Ovary (tissue), 3 donors: ENCODE data around the gene CHD5.

Experiments used
- CTCF ChIP-seq, 3 donors: fragments of 450-650 bp in 2 of 3; fragments of 200-600 bp in 1 of 3; IDR thresholded peaks; one replicate each; pipeline versions ENCODE4 v1.5.1 to v1.8.0; 2016 to 2022; ENCODE audit warnings: antibody characterized with exemption in 3 of 3, mild to moderate bottlenecking in 1 of 3
- EP300 ChIP-seq: sonication (generic); formaldehyde crosslinking; IDR thresholded peaks from one replicate; pipeline ENCODE4 v1.6.1; 2017; ENCODE audit warnings: antibody characterized with exemption
- POLR2A ChIP-seq: fragments of 450-650 bp; IDR thresholded peaks from one replicate; pipeline ENCODE4 v1.6.1; 2017; ENCODE audit warnings: antibody characterized with exemption, mild to moderate bottlenecking, moderate library complexity
- donor health status: DM: no; HTN: no; CAD: no.

GRCh38 chr1:6225651-6226050, 45.5 kb upstream of the CHD5 start:
- TF ChIP-seq POLR2A (no peak), CTCF (IDR thresholded peaks at IDR 0.05) (no peak), EP300 (no peak)
